A549 (cell line): ENCODE results near the gene ZNF627. TPM values are rescaled to one million over a fixed set of nuclear protein-coding genes. Genes with fewer than 3 reads are reported as not detected.

Source experiments
- ATAC-seq, 2 experiments: fragments of 200-7000 bp in 1 of 2; fragments of >200 bp in 1 of 2; cut with Nextera tagmentation in 1 of 2; cut with Tn5 transposase in 1 of 2; 3 replicates each; pipeline versions ENCODE4 v1.8.0 to v1.9.1; 2018 to 2020; ENCODE audit warnings: mild to moderate bottlenecking in 1 of 2, moderate library complexity in 1 of 2
- CTCF ChIA-PET: fragments of 300-600 bp; sonication (Branson Sonifier 250); formaldehyde crosslinking; extraction: SDS; loops from one replicate; lab custom pipeline; 2021; ENCODE audit warnings: antibody characterized with exemption, inconsistent platforms; lab: Yijun Ruan, JAX
- POLR2A ChIA-PET: fragments of 350-600 bp; formaldehyde crosslinking; extraction: SDS; loops from one replicate; lab custom pipeline; 2021; ENCODE audit warnings: antibody characterized with exemption, inconsistent platforms; lab: Yijun Ruan, JAX
- DNase-seq, 2 experiments: peaks; one replicate each; pipeline versions ENCODE4 v3.0.0 to v3.0.0-alpha.2; 2011 to 2016; ENCODE audit warnings: low read depth in 1 of 2, low spot score in 1 of 2
- FAIRE-seq: peaks from 2 replicates; lab custom pipeline; 2011; peaks lifted over from hg19 to GRCh38; lab: Jason Lieb, UNC
- H3K27ac ChIP-seq, 2 experiments: fragments of >200 bp; sonication (Bioruptor Twin); formaldehyde crosslinking; 3 replicates each; pipeline ENCODE4 v1.5.1; 2016 to 2017
- H3K4me1 ChIP-seq: fragments of >200 bp; sonication (Bioruptor Twin); formaldehyde crosslinking; 3 replicates; pipeline ENCODE4 v1.6.1; 2016
- H3K4me2 ChIP-seq: fragments of >200 bp; sonication (Bioruptor Twin); formaldehyde crosslinking; 3 replicates; pipeline ENCODE4 v1.6.1; 2016
- H3K4me3 ChIP-seq: fragments of >200 bp; sonication (Bioruptor Twin); formaldehyde crosslinking; 3 replicates; pipeline ENCODE4 v1.5.1; 2016
- H3K9me3 ChIP-seq: fragments of >200 bp; sonication (Bioruptor Twin); formaldehyde crosslinking; 3 replicates; pipeline ENCODE4 v1.6.1; 2016
- BHLHE40 ChIP-seq: IDR thresholded peaks from 2 replicates; pipeline ENCODE4 v1.6.1; 2012; ENCODE audit warnings: low read depth, low read length, inconsistent platforms
- CBX2 ChIP-seq: fragments of 200-600 bp; sonication (generic); IDR thresholded peaks from 2 replicates; pipeline ENCODE4 v1.6.1; 2016; ENCODE audit warnings: low read depth, mild to moderate bottlenecking, borderline replicate concordance
- EP300 ChIP-seq, 2 experiments: fragments of >200 bp; sonication (Bioruptor Twin); formaldehyde crosslinking; IDR thresholded peaks; 2 replicates in 1 of 2; 3 replicates in 1 of 2; pipeline ENCODE4 v1.6.1; 2016 to 2017
- ESRRA ChIP-seq: fragments of 150-350 bp; IDR thresholded peaks from 2 replicates; pipeline ENCODE4 v1.6.1; 2014; ENCODE audit warnings: mild to moderate bottlenecking, low read length, borderline replicate concordance
- FOSB ChIP-seq: fragments of 250-450 bp; sonication (Bioruptor Pico); IDR thresholded peaks from 2 replicates; pipeline ENCODE4 v1.5.0; 2020; ENCODE audit warnings: mild to moderate bottlenecking, moderate library complexity
- FOSL2 ChIP-seq, 2 experiments: fragments of 450-650 bp in 1 of 2; fragments of >200 bp in 1 of 2; sonication (Bioruptor Twin) in 1 of 2; formaldehyde crosslinking; IDR thresholded peaks; 2 replicates each; pipeline versions ENCODE4 v1.5.0 to v1.6.1; 2016 to 2020; ENCODE audit warnings: mild to moderate bottlenecking in 1 of 2, moderate library complexity in 1 of 2
- FOXS1 ChIP-seq: fragments of 250-450 bp; sonication (Bioruptor Pico); IDR thresholded peaks from 2 replicates; pipeline ENCODE4 v1.5.0; 2020; ENCODE audit warnings: mild to moderate bottlenecking, moderate library complexity
- HEYL ChIP-seq: fragments of 250-450 bp; sonication (Bioruptor Pico); IDR thresholded peaks from 2 replicates; pipeline ENCODE4 v1.8.0; 2021; ENCODE audit warnings: mild to moderate bottlenecking, moderate library complexity
- HOXB5 ChIP-seq: fragments of 250-450 bp; sonication (Bioruptor Pico); IDR thresholded peaks from 2 replicates; pipeline ENCODE4 v1.5.0; 2020; ENCODE audit warnings: mild to moderate bottlenecking, moderate library complexity
- JUNB ChIP-seq: fragments of >200 bp; sonication (Bioruptor Twin); formaldehyde crosslinking; IDR thresholded peaks from 2 replicates; pipeline ENCODE4 v1.6.1; 2016
- KDM1A ChIP-seq: fragments of 200-600 bp; sonication (generic); IDR thresholded peaks from 2 replicates; pipeline ENCODE4 v1.6.1; 2016; ENCODE audit warnings: low read depth, mild to moderate bottlenecking
- MYC ChIP-seq: IDR thresholded peaks from 2 replicates; pipeline ENCODE4 v1.6.1; 2012; ENCODE audit warnings: mild to moderate bottlenecking, inconsistent platforms, low read length, improper control_type of control experiment, borderline replicate concordance
- NFE2L2 ChIP-seq: fragments of 150-350 bp; conservative IDR thresholded peaks from 2 replicates; pipeline ENCODE4 v1.6.1; 2014; ENCODE audit warnings: low read length
- RAD21 ChIP-seq, 2 experiments: fragments of >200 bp in 1 of 2; sonication (Bioruptor Twin) in 1 of 2; formaldehyde crosslinking in 1 of 2; IDR thresholded peaks in 1 of 2; conservative IDR thresholded peaks in 1 of 2; 2 replicates in 1 of 2; 3 replicates in 1 of 2; pipeline ENCODE4 v1.6.1; 2012 to 2018; ENCODE audit warnings: inconsistent platforms in 1 of 2
- RARB ChIP-seq: fragments of 250-450 bp; sonication (Bioruptor Pico); IDR thresholded peaks from 2 replicates; pipeline ENCODE4 v1.8.0; 2021; ENCODE audit warnings: mild to moderate bottlenecking, moderate library complexity
- RFX5 ChIP-seq: fragments of 450-650 bp; IDR thresholded peaks from 2 replicates; pipeline ENCODE4 v1.7.1; 2014; ENCODE audit warnings: antibody characterized with exemption, mild to moderate bottlenecking, moderate library complexity
- SMC3 ChIP-seq: fragments of >200 bp; sonication (Bioruptor Twin); formaldehyde crosslinking; IDR thresholded peaks from 3 replicates; pipeline ENCODE4 v1.6.1; 2018; ENCODE audit warnings: inconsistent platforms
- TFCP2L1 ChIP-seq: fragments of 250-450 bp; sonication (Bioruptor Pico); IDR thresholded peaks from 2 replicates; pipeline ENCODE4 v1.5.0; 2021; ENCODE audit warnings: mild to moderate bottlenecking
- ZC3H11A ChIP-seq: fragments of 450-650 bp; IDR thresholded peaks from 2 replicates; pipeline ENCODE4 v1.6.1; 2014; ENCODE audit warnings: antibody characterized with exemption, mild to moderate bottlenecking
- whole genome bisulfite sequencing: methylation state at CpG from one replicate; pipeline ENCODE4 v1.1.6; 2017; ENCODE audit errors: missing lambda C conversion rate; 5-methylcytosine and 5-hydroxymethylcytosine counted together
- polyA plus RNA-seq, 4 experiments: library from polyadenylated mRNA; depleted of rRNA in 3 of 4; stranded (reverse); fragments of >200 nt; fragmentation: RNase III in 1 of 4; extraction: RNeasy Plus Mini Kit Qiagen cat#74134 plus additional on column Dnase treatment in 1 of 4; gene quantifications; 2 replicates in 3 of 4; 3 replicates in 1 of 4; pipeline ENCODE4 v1.2.3, GENCODE V29; 2011 to 2017
- TF ChIP-seq, protein P1 (sequence below): fragments of >200 bp; sonication (Bioruptor Twin); formaldehyde crosslinking; IDR thresholded peaks from 3 replicates; pipeline ENCODE4 v1.5.1; 2016

ZNF627 gene
- polyA plus RNA-seq, 2 of the 4 experiments (the other 2 are of a cell fraction) = 4.5 to 7.5 TPM

DNA sequence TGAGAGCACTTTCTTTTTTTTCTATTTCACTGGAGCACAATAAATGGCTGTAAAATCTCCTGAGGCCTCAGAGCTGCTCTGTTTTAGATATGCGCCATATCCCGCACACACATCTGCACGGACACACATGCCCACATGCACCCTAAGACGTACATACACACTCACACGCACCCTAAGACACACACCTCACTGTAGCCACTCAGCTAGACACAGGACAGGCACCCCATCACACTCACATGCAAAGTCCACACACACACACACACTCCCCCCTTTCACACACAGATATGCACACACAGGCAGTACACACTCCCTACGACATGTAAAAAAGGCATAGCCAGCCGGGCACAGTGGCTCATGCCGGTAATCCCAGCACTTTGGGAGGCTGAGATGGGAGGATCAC is 47.0 kb upstream of the ZNF627 start:
- Histone ChIP-seq H3K9me3 (no peaks in the 10 kb centered on the region), H3K27ac (no peak overlapping the region), H3K4me3 (no peak overlapping the region), H3K4me2 (no peak overlapping the region), H3K4me1 (no peaks in the 10 kb centered on the region)
- TF ChIP-seq RARB (CRISPR knock-in tag) = no peak
- ATAC-seq (no peak), FAIRE-seq (no peak), DNase-seq (no peak)
- ChIA-PET CTCF (interaction anchor here (1.9 kb wide), 1 partner anchor 14 kb away, joined by 7 read pairs; no protein-coding TSS in a partner anchor), POLR2A (no interaction called here)
- 96% methylated on average over 8 of the region's 8 CpGs for WGBS

DNA sequence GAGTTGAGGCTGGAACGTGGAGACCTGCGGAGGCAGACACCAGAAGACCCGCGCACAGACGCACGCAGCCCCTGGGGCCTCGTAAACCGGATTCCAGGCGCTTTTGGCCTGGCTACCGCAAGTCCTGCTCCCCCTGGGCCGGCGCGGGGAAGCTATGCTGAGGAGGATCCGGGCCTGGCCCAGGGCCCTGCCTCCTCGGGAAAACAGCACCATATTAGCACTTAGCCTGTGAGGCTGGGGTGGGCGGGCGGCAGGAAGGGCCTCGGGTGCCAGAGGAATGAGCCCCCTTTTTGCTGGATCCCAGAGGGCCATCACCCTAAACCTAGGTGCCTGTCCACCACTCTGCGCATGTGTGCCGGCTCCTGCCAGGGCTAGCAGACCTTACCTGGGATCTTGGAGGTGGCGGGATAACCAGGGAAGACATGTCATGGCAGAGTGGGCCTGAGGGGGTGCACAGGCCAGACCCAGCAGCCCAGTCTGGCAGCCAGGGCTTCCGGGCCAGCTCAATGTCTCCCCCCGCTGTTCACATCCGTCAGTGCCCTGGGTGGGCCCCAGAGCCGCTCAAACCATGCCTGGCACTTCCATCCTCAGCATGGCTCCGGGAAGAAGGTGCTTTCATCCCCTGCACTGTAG is 45.6 kb upstream of the ZNF627 start:
- H3K27ac ChIP-seq = no peak overlapping the region
- WGBS = 97% methylated on average over 9 of the region's 26 CpGs
- no peak for DNase-seq
- H3K9me3 ChIP-seq = no peaks in the 10 kb centered on the region
- ATAC-seq = peak; percentile 61 to 87; a peak in 4 of 6 replicates
- FAIRE-seq = no peak
- no peaks in the 10 kb centered on the region for H3K4me1 ChIP-seq
- POLR2A ChIA-PET = no interaction called here
- TF ChIP-seq RFX5 (no peak), TFCP2L1 (no peak), RAD21 (conservative IDR thresholded peaks at IDR 0.05 in 1 of 2, IDR thresholded peaks at IDR 0.05 in 1 of 2) (peak; percentile 24 to 25; a peak in 2 of 5 replicates), HEYL (CRISPR knock-in tag) (no peak), FOSB (CRISPR knock-in tag) (no peak), FOXS1 (CRISPR knock-in tag) (no peak), CBX2 (no peak)
- TF ChIP-seq, protein P1, sequence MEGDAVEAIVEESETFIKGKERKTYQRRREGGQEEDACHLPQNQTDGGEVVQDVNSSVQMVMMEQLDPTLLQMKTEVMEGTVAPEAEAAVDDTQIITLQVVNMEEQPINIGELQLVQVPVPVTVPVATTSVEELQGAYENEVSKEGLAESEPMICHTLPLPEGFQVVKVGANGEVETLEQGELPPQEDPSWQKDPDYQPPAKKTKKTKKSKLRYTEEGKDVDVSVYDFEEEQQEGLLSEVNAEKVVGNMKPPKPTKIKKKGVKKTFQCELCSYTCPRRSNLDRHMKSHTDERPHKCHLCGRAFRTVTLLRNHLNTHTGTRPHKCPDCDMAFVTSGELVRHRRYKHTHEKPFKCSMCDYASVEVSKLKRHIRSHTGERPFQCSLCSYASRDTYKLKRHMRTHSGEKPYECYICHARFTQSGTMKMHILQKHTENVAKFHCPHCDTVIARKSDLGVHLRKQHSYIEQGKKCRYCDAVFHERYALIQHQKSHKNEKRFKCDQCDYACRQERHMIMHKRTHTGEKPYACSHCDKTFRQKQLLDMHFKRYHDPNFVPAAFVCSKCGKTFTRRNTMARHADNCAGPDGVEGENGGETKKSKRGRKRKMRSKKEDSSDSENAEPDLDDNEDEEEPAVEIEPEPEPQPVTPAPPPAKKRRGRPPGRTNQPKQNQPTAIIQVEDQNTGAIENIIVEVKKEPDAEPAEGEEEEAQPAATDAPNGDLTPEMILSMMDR = peak; percentile 22; the same call in 2 of the 3 replicates
- no peak overlapping the region for H3K4me3 ChIP-seq
- no peak overlapping the region for H3K4me2 ChIP-seq
- CTCF ChIA-PET = interaction anchor here (1.4 to 2.0 kb wide), 2 partner anchors 16 to 36 kb away, joined by 3 to 9 read pairs; no protein-coding TSS in a partner anchor

DNA sequence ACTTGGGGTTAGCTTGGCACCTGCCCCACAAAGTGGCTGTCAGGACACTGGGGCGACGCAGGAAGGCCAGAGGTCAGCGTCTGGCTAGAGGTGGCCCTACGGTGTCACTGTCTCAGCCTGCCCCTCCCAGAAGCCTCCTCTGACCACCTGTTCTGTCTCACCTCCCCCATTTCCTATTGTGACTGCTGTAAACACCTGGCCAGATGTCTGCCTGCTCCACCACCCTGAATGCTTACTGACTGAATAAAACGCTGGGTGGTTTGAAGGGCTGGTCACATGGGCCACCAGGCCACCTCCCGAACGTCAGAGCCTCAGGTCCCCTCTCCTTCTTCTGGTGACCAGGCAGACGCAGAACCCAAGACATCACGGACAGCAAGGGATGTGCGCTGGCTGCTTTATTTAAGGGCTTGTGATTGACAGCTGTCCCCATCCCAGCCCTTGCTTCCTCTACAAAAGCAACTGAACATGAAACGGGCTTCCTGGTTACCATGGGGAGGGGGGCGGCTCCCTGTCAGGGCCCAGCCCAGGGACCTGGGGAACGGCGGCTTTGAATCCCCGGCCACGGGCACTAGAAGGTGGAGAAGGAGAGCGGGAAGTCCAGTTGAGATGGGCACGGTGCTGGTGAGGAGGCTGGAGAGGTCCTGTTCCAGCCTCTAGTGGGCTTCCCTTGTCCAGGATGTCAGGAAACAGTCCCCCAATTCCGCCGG is 44.5 kb upstream of the ZNF627 start:
- FAIRE-seq = no peak
- no peak overlapping the region for H3K4me2 ChIP-seq
- POLR2A ChIA-PET = no interaction called here
- CTCF ChIA-PET = interaction anchor here (0.6 to 2.0 kb wide), 2 partner anchors 17 to 496 kb away, joined by 4 to 9 read pairs; no protein-coding TSS in a partner anchor
- no peak for DNase-seq
- no peak for ATAC-seq
- H3K9me3 ChIP-seq = no peaks in the 10 kb centered on the region
- no peak overlapping the region for H3K4me3 ChIP-seq
- peaks cover 2% of the 10 kb centered on the region; the same call in 1 of the 3 replicates for H3K4me1 ChIP-seq
- TF ChIP-seq NFE2L2 = no peak
- WGBS = 91% methylated on average over 11 of the region's 20 CpGs
- no peak overlapping the region for H3K27ac ChIP-seq

- ATAC-seq (no peak), DNase-seq (no peak), FAIRE-seq (no peak)
- no peak overlapping the region for H3K27ac ChIP-seq
- peaks cover 4% of the 10 kb centered on the region; the same call in 1 of the 3 replicates for H3K4me1 ChIP-seq
- CTCF ChIA-PET = interaction anchor here (0.6 kb wide), 2 partner anchors 12 to 43 kb away, joined by 3 to 5 read pairs; no protein-coding TSS in a partner anchor
- POLR2A ChIA-PET = no interaction called here
- no peak overlapping the region for H3K4me3 ChIP-seq
- 99% methylated on average over 8 of the region's 12 CpGs for WGBS
- H3K9me3 ChIP-seq = no peaks in the 10 kb centered on the region
- H3K4me2 ChIP-seq = no peak overlapping the region
- no peak for TF ChIP-seq HEYL (CRISPR knock-in tag)
- TF ChIP-seq JUNB = no peak
- TF ChIP-seq TFCP2L1 = no peak
- no peak for TF ChIP-seq SMC3
- TF ChIP-seq, protein P1 = no peak
- TF ChIP-seq HOXB5 (CRISPR knock-in tag) = no peak
- no peak for TF ChIP-seq ESRRA
- no peak for TF ChIP-seq KDM1A
- no peak for TF ChIP-seq ZC3H11A
- no peak for TF ChIP-seq MYC
- no peak for TF ChIP-seq BHLHE40
- TF ChIP-seq FOXS1 (CRISPR knock-in tag) = no peak
- no peak for TF ChIP-seq EP300 (IDR thresholded peaks at IDR 0.05)
- no peak for TF ChIP-seq FOSL2 (IDR thresholded peaks at IDR 0.05)
- TF ChIP-seq FOSL2 (CRISPR knock-in tag; IDR thresholded peaks at IDR 0.05) = no peak
Measured at GRCh38 chr19:11554160-11554559, 43.1 kb upstream of the ZNF627 start.
